Upper lobe of left lung (tissue), 4 donors: ENCODE results near the gene ZNF280D.

ENCODE experiments used
- CTCF ChIP-seq, 6 experiments: fragments of 450-650 bp in 4 of 6; fragments of 200-600 bp in 2 of 6; sonication (generic) in 2 of 6; IDR thresholded peaks; one replicate each; pipeline ENCODE4 v1.5.1; 2016 to 2019; ENCODE audit warnings: antibody characterized with exemption in 6 of 6
- EP300 ChIP-seq, 4 donors: sonication (generic); formaldehyde crosslinking; IDR thresholded peaks; one replicate each; pipeline ENCODE4 v1.5.1; 2017; ENCODE audit warnings: antibody characterized with exemption in 4 of 4, control low read depth in 2 of 4
- POLR2A ChIP-seq, 4 donors: fragments of 450-650 bp; IDR thresholded peaks; one replicate each; pipeline ENCODE4 v1.5.1; 2016 to 2017; ENCODE audit warnings: antibody characterized with exemption in 4 of 4, mild to moderate bottlenecking in 2 of 4
- POLR2AphosphoS5 ChIP-seq, 2 donors: sonication (generic); formaldehyde crosslinking; IDR thresholded peaks; one replicate each; pipeline ENCODE4 v1.5.1; 2017; ENCODE audit warnings: antibody characterized with exemption in 2 of 2

- TF ChIP-seq POLR2A (IDR thresholded peaks at IDR 0.05), result no peak
- no peak for TF ChIP-seq CTCF (IDR thresholded peaks at IDR 0.05)
- no peak for TF ChIP-seq POLR2AphosphoS5 (IDR thresholded peaks at IDR 0.05)
- TF ChIP-seq EP300 (IDR thresholded peaks at IDR 0.05), result no peak
These were observed 56.0 kb downstream of the ZNF280D start for GRCh38 chr15:56677271-56677670.
